Measurements from ENCODE around the gene CD163.
"Not testable (repeated sequence)": the region's sequence is repeated elsewhere in the genome, so short reads cannot be mapped to it uniquely, and the experiment has no call there.

Gene CD163

GRCh38 chr12:7451756-7452155, 51.8 kb downstream of the CD163 start:
- no peak for DNase-seq (ENCODE audit: insufficient read length, low spot score)
- no peak for FAIRE-seq

- no peak for DNase-seq (ENCODE audit: insufficient read length, low spot score)
- FAIRE-seq: peak; percentile 9
Measured at GRCh38 chr12:7450667-7451066, 52.9 kb downstream of the CD163 start.

GRCh38 chr12:7448099-7448498, 55.5 kb downstream of the CD163 start:
- FAIRE-seq (no peak), DNase-seq (ENCODE audit: insufficient read length, low spot score) (no peak)

GRCh38 chr12:7444537-7444936, 59.0 kb downstream of the CD163 start:
- DNase-seq (ENCODE audit: insufficient read length, low spot score) (no peak), FAIRE-seq (no peak)

- no peak for DNase-seq (ENCODE audit: insufficient read length, low spot score)
Measured at GRCh38 chr12:7444076-7444475, 59.5 kb downstream of the CD163 start, which contains the start of gene CD163L1. Gene CD163L1, minus strand, starts transcription at chr12:7444153. Its CDS starts 26 bp downstream, at chr12:7444127.

GRCh38 chr12:7441216-7441615, 62.4 kb downstream of the CD163 start:
- FAIRE-seq: no peak
- no peak for DNase-seq (ENCODE audit: insufficient read length, low spot score)

More at GRCh38 chr12:7444076-7444475, 59.5 kb downstream of the CD163 start, which contains the start of gene CD163L1:
- FAIRE-seq: no peak

DNA sequence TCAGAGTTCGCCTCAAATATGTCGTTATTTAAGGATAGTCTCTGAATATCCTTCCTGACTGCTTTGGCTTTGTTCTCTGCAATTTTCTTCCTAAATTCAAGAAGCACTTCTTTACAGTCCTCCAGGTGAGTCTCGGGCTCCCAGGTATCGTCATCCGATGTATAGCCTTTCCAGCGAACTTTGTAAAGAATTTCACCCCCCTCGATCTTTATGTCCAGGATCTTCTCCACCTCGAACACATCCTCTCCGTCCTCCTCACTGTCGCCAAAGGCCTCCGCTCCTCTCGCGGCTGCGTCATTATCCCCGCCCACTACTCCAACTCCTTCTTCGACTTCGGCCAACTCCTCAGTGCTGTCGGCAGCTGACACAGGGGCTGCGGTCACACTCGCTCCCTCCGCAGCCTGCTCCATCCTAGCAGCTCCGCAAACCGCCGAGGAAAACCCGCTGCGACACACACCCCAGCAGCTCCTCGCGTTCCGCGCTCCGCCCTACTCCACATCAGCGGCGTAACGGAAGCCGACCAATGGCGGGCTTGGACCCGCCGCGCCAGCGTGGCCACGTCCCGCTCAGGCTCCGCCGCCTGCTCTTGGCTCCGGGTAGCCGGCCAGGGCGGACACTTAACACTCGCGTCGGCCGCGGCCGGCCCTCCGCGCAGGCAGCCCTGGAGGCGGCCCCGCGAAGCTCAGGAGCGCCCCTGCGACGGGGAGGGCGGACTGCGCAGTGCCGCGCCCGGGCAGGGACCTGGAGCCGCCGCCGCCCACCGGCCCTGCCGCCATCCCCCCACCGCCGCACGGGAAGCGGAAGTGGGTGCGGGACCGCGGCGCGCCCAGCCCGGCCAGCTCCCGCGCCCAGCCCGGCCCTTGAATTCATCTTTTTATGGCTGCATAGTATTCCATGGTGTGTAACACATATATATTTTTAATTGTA, 63.7 kb downstream of the CD163 start:
- FAIRE-seq (no peak), DNase-seq (ENCODE audit: insufficient read length, low spot score) (no peak)

DNA sequence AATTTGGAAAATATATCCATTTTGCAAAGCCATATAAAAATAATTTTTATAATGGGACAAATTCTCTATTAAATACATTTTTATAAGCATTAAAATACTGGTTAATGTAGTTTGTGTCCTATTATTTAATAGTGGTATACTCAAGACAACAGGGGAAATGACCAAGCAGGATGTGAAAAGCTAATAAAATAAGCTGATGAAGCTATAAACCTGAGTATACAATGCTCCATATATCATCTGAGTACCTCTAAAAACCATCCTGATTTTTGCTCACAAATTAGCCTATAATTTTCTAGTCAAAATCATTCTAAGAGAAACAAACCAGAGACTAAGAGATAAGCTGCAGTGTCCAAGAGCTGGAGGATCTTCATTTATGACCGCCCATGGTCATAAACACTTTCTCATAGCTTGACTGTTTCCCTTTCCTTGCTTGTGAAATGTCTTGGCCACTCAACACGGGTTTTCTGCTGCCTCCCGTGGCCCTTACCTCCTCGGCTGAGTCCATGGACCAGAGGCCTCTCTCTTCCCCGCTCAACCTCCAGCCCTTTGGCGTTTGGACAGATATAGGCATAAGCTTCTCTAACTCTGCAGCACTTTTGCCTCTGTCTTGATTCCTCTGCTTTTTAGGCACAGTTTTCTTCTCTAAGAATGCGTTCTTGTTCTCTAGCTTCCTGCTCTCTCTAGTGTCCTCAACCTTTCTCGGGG, 65.1 kb downstream of the CD163 start:
- not testable (repeated sequence) for FAIRE-seq; DNase-seq (ENCODE audit: insufficient read length, low spot score)

DNA sequence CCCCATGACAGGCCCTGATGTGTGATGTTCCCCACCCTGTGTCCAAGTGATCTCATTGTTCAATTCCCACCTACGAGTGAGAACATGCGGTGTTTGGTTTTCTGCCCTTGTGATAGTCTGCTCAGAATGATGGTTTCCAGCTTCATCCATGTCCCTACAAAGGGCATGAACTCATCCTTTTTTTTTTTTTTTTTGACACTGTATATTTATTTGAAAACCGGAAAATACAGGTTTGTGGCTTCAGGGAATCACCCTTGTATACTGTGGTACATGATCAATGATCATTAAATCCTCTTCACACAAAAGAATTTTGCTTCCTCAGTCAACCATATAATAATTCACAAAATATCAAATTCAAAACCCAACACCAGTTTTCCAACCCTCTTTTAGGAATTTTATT, 66.1 kb downstream of the CD163 start:
- DNase-seq (ENCODE audit: insufficient read length, low spot score); FAIRE-seq: not testable (repeated sequence)

- no peak for FAIRE-seq
Measured at GRCh38 chr12:7434670-7435069, 68.9 kb downstream of the CD163 start.

DNA sequence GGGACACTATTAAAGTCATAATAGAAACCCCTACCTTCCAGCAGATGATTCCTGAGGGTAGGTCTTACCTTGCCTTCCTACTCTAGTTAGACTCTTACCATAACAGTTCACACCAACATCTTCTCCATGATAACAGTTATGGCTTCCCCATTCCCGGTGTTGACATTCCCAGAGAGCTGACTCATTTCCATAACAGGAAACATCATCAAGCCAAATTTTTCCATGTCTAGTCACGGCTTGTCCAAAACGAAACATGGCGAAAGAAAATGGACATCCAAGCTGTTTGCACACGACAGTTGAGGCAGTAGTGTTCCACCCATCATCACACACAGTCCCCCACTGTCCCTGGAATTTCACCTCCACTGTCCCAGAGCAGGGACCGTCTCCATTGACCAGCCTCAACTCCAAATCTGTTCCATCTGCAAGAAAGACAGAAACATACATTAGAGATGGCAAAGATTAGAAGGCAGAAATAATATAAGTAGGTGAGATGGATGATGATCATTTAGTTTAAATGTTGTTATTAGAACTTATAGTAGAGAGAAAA, 70.2 kb downstream of the CD163 start:
- DNase-seq (ENCODE audit: insufficient read length, low spot score) (peak; percentile 53), FAIRE-seq (peak; percentile 88)

More at GRCh38 chr12:7434670-7435069, 68.9 kb downstream of the CD163 start:
- DNase-seq (ENCODE audit: insufficient read length, low spot score): no peak

DNA sequence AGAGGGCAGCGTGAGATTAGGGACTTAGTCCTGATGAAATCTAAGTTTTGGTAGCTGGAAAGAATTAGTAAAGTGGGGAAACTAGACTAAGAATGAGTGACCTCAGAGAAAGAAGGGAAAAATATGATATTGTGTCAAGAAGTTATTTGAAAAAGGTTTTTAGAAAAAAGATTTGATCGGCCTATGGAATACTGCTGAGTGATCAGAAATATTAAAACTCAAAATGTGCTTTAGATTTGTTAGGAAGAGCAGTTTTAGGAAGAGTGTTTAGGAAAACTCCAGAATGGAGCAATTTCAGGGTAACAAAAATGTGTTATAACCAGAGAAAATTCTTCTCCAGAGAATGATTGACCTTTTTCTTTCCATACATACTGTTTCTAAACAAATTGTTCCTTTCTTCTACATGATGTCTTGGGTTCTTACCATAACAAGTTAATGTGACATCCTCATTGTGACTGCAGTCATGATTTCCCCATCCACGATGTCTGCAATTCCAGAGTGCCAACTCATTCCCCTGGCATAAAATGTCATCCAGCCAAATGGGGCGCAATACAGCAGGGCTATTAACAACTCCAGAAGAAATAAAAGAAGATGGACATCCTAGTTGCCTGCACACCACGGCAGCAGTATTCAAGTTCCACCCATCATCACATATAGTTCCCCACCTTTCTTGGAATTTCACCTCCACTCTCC, 71.4 kb downstream of the CD163 start:
- FAIRE-seq (peak; percentile 48), DNase-seq (ENCODE audit: insufficient read length, low spot score) (no peak)
